Breast epithelium (tissue), 4 donors: ENCODE measurements around the gene VSNL1. TPM values are rescaled to one million over a fixed set of nuclear protein-coding genes. Genes with fewer than 3 reads are reported as not detected.

Experiments
- DNase-seq, 2 donors: peaks; one replicate each; pipeline ENCODE4 v3.0.0-alpha.2; 2019; ENCODE audit warnings: low spot score in 2 of 2
- H3K27ac ChIP-seq, 2 donors: fragments of 200-600 bp; sonication (generic) in 1 of 2; one replicate each; pipeline ENCODE4 v1.5.1; 2016 to 2019; ENCODE audit warnings: mild to moderate bottlenecking in 1 of 2
- H3K27me3 ChIP-seq, 2 donors: fragments of 200-600 bp; sonication (generic) in 1 of 2; one replicate each; pipeline versions ENCODE4 v1.5.1 to v1.6.0; 2017 to 2019; ENCODE audit warnings: control low read depth in 1 of 2, mild to moderate bottlenecking in 1 of 2
- H3K36me3 ChIP-seq: fragments of 200-600 bp; one replicate; pipeline ENCODE4 v1.5.1; 2019
- H3K4me1 ChIP-seq, 2 donors: fragments of 200-600 bp; sonication (generic); one replicate each; pipeline ENCODE4 v1.5.1; 2016 to 2019; ENCODE audit warnings: control low read depth in 1 of 2
- H3K4me3 ChIP-seq, 3 donors: fragments of 200-600 bp; sonication (generic); 1 replicate in 2 of 3; 2 replicates in 1 of 3; pipeline ENCODE4 v1.5.1; 2016 to 2019; ENCODE audit warnings: mild to moderate bottlenecking in 3 of 3, moderate library complexity in 2 of 3
- H3K9me3 ChIP-seq, 2 donors: fragments of 200-600 bp; sonication (generic) in 1 of 2; one replicate each; pipeline ENCODE4 v1.5.1; 2016 to 2019; ENCODE audit warnings: control low read depth in 1 of 2
- POLR2A ChIP-seq: fragments of 450-650 bp; IDR thresholded peaks from one replicate; pipeline ENCODE4 v1.6.1; 2016; ENCODE audit warnings: antibody characterized with exemption, mild to moderate bottlenecking, moderate library complexity
- POLR2AphosphoS5 ChIP-seq, 3 donors: sonication (generic); formaldehyde crosslinking; IDR thresholded peaks; one replicate each; pipeline ENCODE4 v1.6.1; 2017; ENCODE audit warnings: antibody characterized with exemption in 3 of 3
- intact Hi-C: fragments of 100-400 bp; cut with DNase I; formaldehyde crosslinking; loops from one replicate; pipeline ENCODE4 v1.15.1; 2023; ENCODE audit warnings: low total_unique reads
- total RNA-seq, 3 donors: library from RNA; depleted of rRNA; stranded (reverse); fragments of >200 nt; gene quantifications; one replicate each; pipeline ENCODE4 v1.1.0, GENCODE V29; 2016
- TF ChIP-seq, protein P1 (sequence below), 3 donors: fragments of 450-650 bp; IDR thresholded peaks; one replicate each; pipeline ENCODE4 v1.5.1; 2016 to 2017; ENCODE audit warnings: antibody characterized with exemption in 3 of 3, mild to moderate bottlenecking in 3 of 3, moderate library complexity in 3 of 3

The VSNL1 gene
- total RNA-seq, 3 donors from 2014 or later: 0.80 to 6.9 (median 2.6) TPM

DNA sequence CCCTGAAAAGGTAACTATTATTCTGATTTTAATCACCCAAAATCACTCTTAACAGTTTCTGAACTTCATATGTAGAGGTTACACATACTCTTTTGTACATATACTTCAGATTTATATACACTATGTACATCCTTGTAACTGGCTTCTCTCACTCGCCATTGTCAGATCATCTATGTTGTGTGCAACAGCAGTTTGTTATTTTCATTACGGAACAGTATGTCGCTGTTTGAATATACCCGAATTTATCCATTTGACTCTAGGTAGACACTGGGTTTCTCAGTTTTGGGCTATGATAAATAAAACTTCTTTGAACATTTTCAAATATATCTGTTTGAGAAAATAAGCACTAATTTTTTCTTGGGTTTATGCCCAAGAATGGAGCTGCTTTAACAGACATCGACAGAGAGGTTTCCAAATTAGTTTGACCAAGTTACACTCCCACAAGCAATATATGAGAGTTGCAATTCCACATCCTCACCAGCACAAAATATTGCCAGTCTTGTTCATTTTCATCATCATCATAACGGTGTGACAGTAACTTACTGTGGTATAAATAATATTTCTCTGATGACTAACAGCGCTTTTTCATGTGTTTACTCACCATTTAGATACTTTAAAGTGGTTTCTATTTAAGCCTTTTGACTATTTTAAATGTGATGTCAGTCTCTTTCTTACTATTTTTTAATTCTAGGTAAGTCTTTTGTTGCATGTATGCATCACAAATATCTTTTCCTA is 132.3 kb downstream of the VSNL1 start:
- H3K4me1 ChIP-seq: no peaks in the 10 kb centered on the region
- H3K27ac ChIP-seq: no peak overlapping the region
- no peaks in the 10 kb centered on the region for H3K36me3 ChIP-seq
- H3K4me3 ChIP-seq: no peak overlapping the region
- no peaks in the 10 kb centered on the region for H3K27me3 ChIP-seq
- DNase-seq: no peak
- intact Hi-C loops: no loop called here
- no peaks in the 10 kb centered on the region for H3K9me3 ChIP-seq
- TF ChIP-seq POLR2AphosphoS5 (IDR thresholded peaks at IDR 0.05) (no peak), POLR2A (no peak)
- TF ChIP-seq, protein P1, sequence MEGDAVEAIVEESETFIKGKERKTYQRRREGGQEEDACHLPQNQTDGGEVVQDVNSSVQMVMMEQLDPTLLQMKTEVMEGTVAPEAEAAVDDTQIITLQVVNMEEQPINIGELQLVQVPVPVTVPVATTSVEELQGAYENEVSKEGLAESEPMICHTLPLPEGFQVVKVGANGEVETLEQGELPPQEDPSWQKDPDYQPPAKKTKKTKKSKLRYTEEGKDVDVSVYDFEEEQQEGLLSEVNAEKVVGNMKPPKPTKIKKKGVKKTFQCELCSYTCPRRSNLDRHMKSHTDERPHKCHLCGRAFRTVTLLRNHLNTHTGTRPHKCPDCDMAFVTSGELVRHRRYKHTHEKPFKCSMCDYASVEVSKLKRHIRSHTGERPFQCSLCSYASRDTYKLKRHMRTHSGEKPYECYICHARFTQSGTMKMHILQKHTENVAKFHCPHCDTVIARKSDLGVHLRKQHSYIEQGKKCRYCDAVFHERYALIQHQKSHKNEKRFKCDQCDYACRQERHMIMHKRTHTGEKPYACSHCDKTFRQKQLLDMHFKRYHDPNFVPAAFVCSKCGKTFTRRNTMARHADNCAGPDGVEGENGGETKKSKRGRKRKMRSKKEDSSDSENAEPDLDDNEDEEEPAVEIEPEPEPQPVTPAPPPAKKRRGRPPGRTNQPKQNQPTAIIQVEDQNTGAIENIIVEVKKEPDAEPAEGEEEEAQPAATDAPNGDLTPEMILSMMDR (IDR thresholded peaks at IDR 0.05): no peak

- H3K9me3 ChIP-seq: no peaks in the 10 kb centered on the region
- no peak overlapping the region for H3K27ac ChIP-seq
- no peak for TF ChIP-seq POLR2AphosphoS5 (IDR thresholded peaks at IDR 0.05)
- TF ChIP-seq, protein P1 (IDR thresholded peaks at IDR 0.05): no peak
- TF ChIP-seq POLR2A: no peak
- no peaks in the 10 kb centered on the region for H3K27me3 ChIP-seq
- H3K4me3 ChIP-seq: no peak overlapping the region
- H3K36me3 ChIP-seq: no peaks in the 10 kb centered on the region
- H3K4me1 ChIP-seq: no peaks in the 10 kb centered on the region
- intact Hi-C loops: no loop called here
- DNase-seq: no peak
Observed at GRCh38 chr2:17674817-17675216, 134.3 kb downstream of the VSNL1 start.

- TF ChIP-seq POLR2AphosphoS5 (IDR thresholded peaks at IDR 0.05) (no peak), POLR2A (no peak)
- TF ChIP-seq, protein P1 (IDR thresholded peaks at IDR 0.05): no peak
- intact Hi-C loops: no loop called here
Observed at GRCh38 chr2:17680119-17680518, 139.6 kb downstream of the VSNL1 start.

GRCh38 chr2:17682098-17682857 is 141.8 kb downstream of the VSNL1 start:
- H3K9me3 ChIP-seq: no peaks in the 10 kb centered on the region
- no peak for TF ChIP-seq POLR2AphosphoS5 (IDR thresholded peaks at IDR 0.05)
- TF ChIP-seq POLR2A: no peak
- TF ChIP-seq, protein P1 (IDR thresholded peaks at IDR 0.05): no peak
- H3K4me3 ChIP-seq: no peak overlapping the region
- H3K4me1 ChIP-seq: no peaks in the 10 kb centered on the region
- no peak for DNase-seq
- intact Hi-C loops: no loop called here
- H3K36me3 ChIP-seq: no peaks in the 10 kb centered on the region
- H3K27ac ChIP-seq: no peak overlapping the region
- no peaks in the 10 kb centered on the region for H3K27me3 ChIP-seq

More at GRCh38 chr2:17680119-17680518, 139.6 kb downstream of the VSNL1 start:
- H3K27ac ChIP-seq: no peak overlapping the region
- no peaks in the 10 kb centered on the region for H3K36me3 ChIP-seq
- H3K27me3 ChIP-seq: no peaks in the 10 kb centered on the region
- H3K4me3 ChIP-seq: no peak overlapping the region
- H3K4me1 ChIP-seq: no peaks in the 10 kb centered on the region
- DNase-seq: no peak
- no peaks in the 10 kb centered on the region for H3K9me3 ChIP-seq

GRCh38 chr2:17683981-17684380 is 143.5 kb downstream of the VSNL1 start:
- H3K4me1 ChIP-seq: no peaks in the 10 kb centered on the region
- H3K27me3 ChIP-seq: no peaks in the 10 kb centered on the region
- H3K9me3 ChIP-seq: no peaks in the 10 kb centered on the region
- no peak for DNase-seq
- intact Hi-C loops: no loop called here
- TF ChIP-seq, protein P1 (IDR thresholded peaks at IDR 0.05): no peak
- TF ChIP-seq POLR2AphosphoS5 (IDR thresholded peaks at IDR 0.05): no peak
- TF ChIP-seq POLR2A: no peak
- H3K4me3 ChIP-seq: no peak overlapping the region
- H3K27ac ChIP-seq: no peak overlapping the region
- no peaks in the 10 kb centered on the region for H3K36me3 ChIP-seq
